Measurements from ENCODE around the gene ALDH9A1. TPM values are rescaled to one million over a fixed set of nuclear protein-coding genes. Genes with fewer than 3 reads are reported as not detected.

ALDH9A1 gene
- total and polyA plus RNA-seq, 4 donors = 32.8 to 76.3 (median 51.1) TPM

- H3K27me3 ChIP-seq (ENCODE audit: control insufficient read depth in 3 of 3, insufficient read depth in 3 of 3, low read length in 2 of 3) = no peaks in the 10 kb centered on the region
- peaks cover 13 to 33% (median 23%) of the 10 kb centered on the region in 4 donors for H3K36me3 ChIP-seq (ENCODE audit: control insufficient read depth in 4 of 4, insufficient read depth in 4 of 4, low read length in 4 of 4)
- no peaks in the 10 kb centered on the region for H3K9me3 ChIP-seq (ENCODE audit: control insufficient read depth in 4 of 4, insufficient read depth in 3 of 4, low read length in 3 of 4)
- H3K4me3 ChIP-seq = no peak overlapping the region
- peaks cover 0 to 4% (median 0%) of the 10 kb centered on the region in 5 donors for H3K4me1 ChIP-seq (ENCODE audit: control insufficient read depth in 5 of 5, insufficient read depth in 5 of 5, low read length in 5 of 5)
- H3K27ac ChIP-seq (ENCODE audit: low read depth in 1 of 2, low read length in 1 of 2) = no peak overlapping the region
- DNase-seq (no peak), ATAC-seq (ENCODE audit: insufficient read depth, low FRiP score) (no peak)
- TF ChIP-seq CTCF (IDR thresholded peaks at IDR 0.05; ENCODE audit: control extremely low read depth, extremely low read depth) = no peak
- 92 to 97% methylated on average over 8 of the region's 8 CpGs for WGBS, 2 donors
- no peak overlapping the region for H3K9ac ChIP-seq (ENCODE audit: insufficient read depth in 1 of 2, low read length in 2 of 2)
Observed at GRCh38 chr1:165742194-165742593, 43.8 kb upstream of the ALDH9A1 start.

- Histone ChIP-seq H3K4me3 (no peak overlapping the region), H3K36me3 (ENCODE audit: control insufficient read depth in 4 of 4, insufficient read depth in 4 of 4, low read length in 4 of 4) (peaks cover 13 to 33% (median 25%) of the 10 kb centered on the region in 4 donors), H3K9ac (ENCODE audit: insufficient read depth in 1 of 2, low read length in 2 of 2) (no peak overlapping the region), H3K27me3 (ENCODE audit: control insufficient read depth in 3 of 3, insufficient read depth in 3 of 3, low read length in 2 of 3) (no peaks in the 10 kb centered on the region), H3K27ac (ENCODE audit: low read depth in 1 of 2, low read length in 1 of 2) (no peak overlapping the region), H3K9me3 (ENCODE audit: control insufficient read depth in 4 of 4, insufficient read depth in 3 of 4, low read length in 3 of 4) (no peaks in the 10 kb centered on the region), H3K4me1 (ENCODE audit: control insufficient read depth in 5 of 5, insufficient read depth in 5 of 5, low read length in 5 of 5) (peaks cover 0 to 4% (median 0%) of the 10 kb centered on the region in 5 donors)
- TF ChIP-seq CTCF (IDR thresholded peaks at IDR 0.05; ENCODE audit: control extremely low read depth, extremely low read depth) = no peak
- no peak for ATAC-seq (ENCODE audit: insufficient read depth, low FRiP score)
- DNase-seq = no peak
- 95 to 100% methylated on average over 1 of the region's 1 CpG for WGBS, 2 donors
Observed at GRCh38 chr1:165738794-165739193, 40.4 kb upstream of the ALDH9A1 start.

- ATAC-seq (ENCODE audit: insufficient read depth, low FRiP score) = no peak
- Histone ChIP-seq H3K4me1 (ENCODE audit: control insufficient read depth in 5 of 5, insufficient read depth in 5 of 5, low read length in 5 of 5) (peaks cover 0 to 4% (median 0%) of the 10 kb centered on the region in 5 donors), H3K4me3 (no peak overlapping the region), H3K27ac (ENCODE audit: low read depth in 1 of 2, low read length in 1 of 2) (no peak overlapping the region), H3K9me3 (ENCODE audit: control insufficient read depth in 4 of 4, insufficient read depth in 3 of 4, low read length in 3 of 4) (no peaks in the 10 kb centered on the region), H3K36me3 (ENCODE audit: control insufficient read depth in 4 of 4, insufficient read depth in 4 of 4, low read length in 4 of 4) (peaks cover 8 to 26% (median 18%) of the 10 kb centered on the region in 4 donors), H3K9ac (ENCODE audit: insufficient read depth in 1 of 2, low read length in 2 of 2) (no peak overlapping the region), H3K27me3 (ENCODE audit: control insufficient read depth in 3 of 3, insufficient read depth in 3 of 3, low read length in 2 of 3) (no peaks in the 10 kb centered on the region)
- DNase-seq = no peak
- TF ChIP-seq CTCF (IDR thresholded peaks at IDR 0.05; ENCODE audit: control extremely low read depth, extremely low read depth) = no peak
Observed at GRCh38 chr1:165737196-165737595, 38.8 kb upstream of the ALDH9A1 start.

- 78 to 84% methylated on average over 3 of the region's 3 CpGs for WGBS, 2 donors
- no peak for DNase-seq
- no peak overlapping the region for H3K27ac ChIP-seq (ENCODE audit: low read depth in 1 of 2, low read length in 1 of 2)
- H3K4me3 ChIP-seq = no peak overlapping the region
- peaks cover 0 to 4% (median 0%) of the 10 kb centered on the region in 5 donors for H3K4me1 ChIP-seq (ENCODE audit: control insufficient read depth in 5 of 5, insufficient read depth in 5 of 5, low read length in 5 of 5)
- peaks cover 2 to 18% (median 5%) of the 10 kb centered on the region in 4 donors for H3K36me3 ChIP-seq (ENCODE audit: control insufficient read depth in 4 of 4, insufficient read depth in 4 of 4, low read length in 4 of 4)
- TF ChIP-seq CTCF (IDR thresholded peaks at IDR 0.05; ENCODE audit: control extremely low read depth, extremely low read depth) = no peak
- H3K9ac ChIP-seq (ENCODE audit: insufficient read depth in 1 of 2, low read length in 2 of 2) = no peak overlapping the region
- no peaks in the 10 kb centered on the region for H3K27me3 ChIP-seq (ENCODE audit: control insufficient read depth in 3 of 3, insufficient read depth in 3 of 3, low read length in 2 of 3)
- H3K9me3 ChIP-seq (ENCODE audit: control insufficient read depth in 4 of 4, insufficient read depth in 3 of 4, low read length in 3 of 4) = no peaks in the 10 kb centered on the region
- ATAC-seq (ENCODE audit: insufficient read depth, low FRiP score) = no peak
Observed at GRCh38 chr1:165734906-165735305, 36.5 kb upstream of the ALDH9A1 start.

All from lung (tissue), 12 donors.